HepG2 (cell line): ENCODE results near the gene SAMD8. TPM values are rescaled to one million over a fixed set of nuclear protein-coding genes. Genes with fewer than 3 reads are reported as not detected.

Source experiments
- AGO2 ChIP-seq: fragments of 200-400 bp; formaldehyde crosslinking; optimal IDR thresholded peaks from 2 replicates; pipeline ENCODE3; 2017; ENCODE audit warnings: mild to moderate bottlenecking, low read depth, low read length, moderate library complexity
- AHDC1 ChIP-seq: sonication (generic); formaldehyde crosslinking; IDR thresholded peaks from 2 replicates; pipeline ENCODE4 v1.5.1; 2020; ENCODE audit warnings: mild to moderate bottlenecking, missing genetic modification reagents, borderline replicate concordance
- ARNT2 ChIP-seq: sonication (generic); formaldehyde crosslinking; IDR thresholded peaks from 2 replicates; pipeline ENCODE4 v1.8.0; 2022; ENCODE audit warnings: mild to moderate bottlenecking, low read depth, missing genetic modification reagents, moderate library complexity
- ASH2L ChIP-seq: fragments of 300-600, 200-600 bp; sonication (generic); IDR thresholded peaks from 2 replicates; pipeline ENCODE4 v1.7.0; 2017; ENCODE audit warnings: low read depth, mild to moderate bottlenecking, moderate library complexity, mixed read lengths, low read length; ENCODE audit not compliant: insufficient read length
- KAT7 ChIP-seq: IDR thresholded peaks from 2 replicates; pipeline ENCODE4 v1.6.1; 2018; ENCODE audit warnings: borderline replicate concordance, missing compliant biosample characterization
- KDM5A ChIP-seq: fragments of 200-600 bp; sonication (generic); IDR thresholded peaks from 2 replicates; pipeline ENCODE4 v1.7.0; 2018; ENCODE audit warnings: antibody characterized with exemption, mild to moderate bottlenecking, low read length, borderline replicate concordance
- PBX3 ChIP-seq: sonication (generic); formaldehyde crosslinking; IDR thresholded peaks from 2 replicates; pipeline ENCODE4 v1.8.1; 2023; ENCODE audit warnings: missing genetic modification reagents, inconsistent platforms, borderline replicate concordance
- PHF5A ChIP-seq: IDR thresholded peaks from one replicate; pipeline ENCODE4 v1.6.1; 2018; ENCODE audit warnings: low read depth, missing genetic modification reagents; ENCODE audit not compliant: unreplicated experiment
- POLR2A ChIP-seq, 2 experiments: IDR thresholded peaks; 2 replicates each; pipeline ENCODE4 v1.6.1; 2011; ENCODE audit warnings: low read depth in 2 of 2, low read length in 2 of 2, mild to moderate bottlenecking in 1 of 2, moderate library complexity in 1 of 2; ENCODE audit not compliant: insufficient read depth in 1 of 2
- SAP130 ChIP-seq: IDR thresholded peaks from 2 replicates; pipeline ENCODE4 v1.6.1; 2016; ENCODE audit warnings: low read depth
- TBX2 ChIP-seq: sonication (generic); formaldehyde crosslinking; IDR thresholded peaks from 2 replicates; pipeline ENCODE4 v1.5.0; 2020; ENCODE audit warnings: missing genetic modification reagents, mild to moderate bottlenecking, borderline replicate concordance
- ZBTB7A ChIP-seq: sonication (generic); formaldehyde crosslinking; IDR thresholded peaks from 2 replicates; pipeline ENCODE4 v1.8.0; 2022; ENCODE audit warnings: mild to moderate bottlenecking, missing genetic modification reagents
- ZNF205 ChIP-seq: IDR thresholded peaks from 2 replicates; pipeline ENCODE4 v1.6.1; 2018; ENCODE audit warnings: missing biosample characterization, missing genetic modification reagents
- ZNF296 ChIP-seq: sonication (generic); formaldehyde crosslinking; conservative IDR thresholded peaks from 2 replicates; pipeline ENCODE4 v1.5.0; 2020; ENCODE audit warnings: mild to moderate bottlenecking, missing genetic modification reagents
- ZNF558 ChIP-seq: sonication (generic); formaldehyde crosslinking; IDR thresholded peaks from 2 replicates; pipeline ENCODE4 v1.9.0; 2022; ENCODE audit warnings: mild to moderate bottlenecking, missing genetic modification reagents, borderline replicate concordance
- ZSCAN31 ChIP-seq: sonication (generic); formaldehyde crosslinking; IDR thresholded peaks from 2 replicates; pipeline ENCODE4 v1.5.0; 2020; ENCODE audit warnings: low read depth, mild to moderate bottlenecking, missing genetic modification reagents
- polyA plus RNA-seq, 8 experiments: library from polyadenylated mRNA; depleted of rRNA in 3 of 8; stranded (reverse) in 7 of 8; unstranded in 1 of 8; fragments of >200 nt; fragmentation: Illumina TruSeq in 4 of 8; extraction: Trizol in 4 of 8; gene quantifications; 2 replicates each; pipeline versions ENCODE4 v1.2.1 to v1.2.3, GENCODE V29; 2011 to 2016; ENCODE audit warnings: low read depth in 4 of 8, missing spikeins in 1 of 8, mixed read lengths in 1 of 8; ENCODE audit not compliant: insufficient read depth in 1 of 8
- total RNA-seq, 5 experiments: library from RNA; depleted of rRNA; stranded (reverse); fragments of >200 nt; fragmentation: Illumina TruSeq; extraction: Trizol; gene quantifications; 2 replicates each; pipeline ENCODE4 v1.2.3, GENCODE V29; 2016; ENCODE audit warnings: low read depth in 1 of 5
- TF ChIP-seq, protein P1 (sequence below): sonication (generic); formaldehyde crosslinking; IDR thresholded peaks from 2 replicates; pipeline ENCODE4 v1.5.1; 2020; ENCODE audit warnings: mild to moderate bottlenecking, missing genetic modification reagents, moderate library complexity
- TF ChIP-seq, protein P2 (sequence below): sonication (generic); formaldehyde crosslinking; IDR thresholded peaks from 2 replicates; pipeline ENCODE4 v1.9.0; 2021; ENCODE audit warnings: missing genetic modification reagents, borderline replicate concordance

The SAMD8 gene
- total and polyA plus RNA-seq, 2 of the 13 experiments (the other 11 are each of a cell fraction or from before 2014, with no cell fraction given) = 10.4 to 13.2 TPM

DNA sequence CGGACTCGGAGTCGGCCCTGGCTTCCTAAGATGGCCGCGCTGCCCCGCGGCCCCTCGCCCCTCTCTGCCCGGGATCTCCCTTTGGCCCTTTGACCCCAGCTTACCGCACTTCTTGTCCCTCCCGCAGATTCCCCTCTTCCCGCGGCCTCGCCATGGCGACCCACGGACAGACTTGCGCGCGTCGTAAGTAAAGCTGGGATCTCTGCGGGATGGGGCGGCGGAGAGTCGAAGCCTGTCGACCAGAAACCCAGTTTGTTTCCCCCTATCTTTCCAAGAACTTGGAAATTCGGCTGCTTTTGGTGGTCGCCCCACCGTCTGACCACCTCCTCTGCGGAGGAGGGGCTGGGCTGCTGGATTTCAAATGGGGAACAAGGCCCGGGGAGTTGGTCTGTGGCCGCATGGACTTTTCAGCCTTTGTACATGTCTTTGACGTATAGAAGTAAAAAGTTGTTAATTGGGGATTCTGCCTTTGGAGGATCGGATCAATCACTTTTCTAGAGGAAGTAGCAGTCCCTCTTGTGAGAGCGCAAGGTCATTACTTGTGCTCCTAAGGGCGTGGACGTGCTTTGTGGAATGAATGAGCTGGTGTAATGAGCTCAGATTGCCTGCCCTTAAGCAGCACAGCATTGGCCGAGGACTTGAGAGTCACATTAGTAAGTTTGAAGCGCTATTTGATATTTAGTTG, 99.7 kb downstream of the SAMD8 start (continued):
- peak; percentile 76 for TF ChIP-seq ZBTB7A (CRISPR knock-in tag)
- TF ChIP-seq ASH2L = peak; percentile 10
- 0 out of 2 replicates have a peak, but pooled peaks have one; percentile 40 for TF ChIP-seq ZNF558 (CRISPR knock-in tag)
- TF ChIP-seq ARNT2 = no peak
- 0 out of 2 replicates have a peak, but pooled peaks have one; percentile 49 for TF ChIP-seq ZNF296
- TF ChIP-seq ZSCAN31 (CRISPR knock-in tag) = peak; percentile 74; the same call in 1 of the 2 replicates
- TF ChIP-seq KAT7 (CRISPR knock-in tag) = 0 out of 2 replicates have a peak, but pooled peaks have one; percentile 7
- peak; percentile 47 for TF ChIP-seq SAP130 (CRISPR knock-in tag)
- no peak for TF ChIP-seq PBX3 (CRISPR knock-in tag)
- TF ChIP-seq AHDC1 (CRISPR knock-in tag) = 0 out of 2 replicates have a peak, but pooled peaks have one; percentile 45
- TF ChIP-seq, protein P1, sequence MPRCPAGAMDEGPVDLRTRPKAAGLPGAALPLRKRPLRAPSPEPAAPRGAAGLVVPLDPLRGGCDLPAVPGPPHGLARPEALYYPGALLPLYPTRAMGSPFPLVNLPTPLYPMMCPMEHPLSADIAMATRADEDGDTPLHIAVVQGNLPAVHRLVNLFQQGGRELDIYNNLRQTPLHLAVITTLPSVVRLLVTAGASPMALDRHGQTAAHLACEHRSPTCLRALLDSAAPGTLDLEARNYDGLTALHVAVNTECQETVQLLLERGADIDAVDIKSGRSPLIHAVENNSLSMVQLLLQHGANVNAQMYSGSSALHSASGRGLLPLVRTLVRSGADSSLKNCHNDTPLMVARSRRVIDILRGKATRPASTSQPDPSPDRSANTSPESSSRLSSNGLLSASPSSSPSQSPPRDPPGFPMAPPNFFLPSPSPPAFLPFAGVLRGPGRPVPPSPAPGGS (CRISPR knock-in tag) = 0 out of 2 replicates have a peak, but pooled peaks have one; percentile 45
- peak; percentile 7 for TF ChIP-seq PHF5A (CRISPR knock-in tag)
- TF ChIP-seq AGO2 = peak; percentile 86
- TF ChIP-seq, protein P2, sequence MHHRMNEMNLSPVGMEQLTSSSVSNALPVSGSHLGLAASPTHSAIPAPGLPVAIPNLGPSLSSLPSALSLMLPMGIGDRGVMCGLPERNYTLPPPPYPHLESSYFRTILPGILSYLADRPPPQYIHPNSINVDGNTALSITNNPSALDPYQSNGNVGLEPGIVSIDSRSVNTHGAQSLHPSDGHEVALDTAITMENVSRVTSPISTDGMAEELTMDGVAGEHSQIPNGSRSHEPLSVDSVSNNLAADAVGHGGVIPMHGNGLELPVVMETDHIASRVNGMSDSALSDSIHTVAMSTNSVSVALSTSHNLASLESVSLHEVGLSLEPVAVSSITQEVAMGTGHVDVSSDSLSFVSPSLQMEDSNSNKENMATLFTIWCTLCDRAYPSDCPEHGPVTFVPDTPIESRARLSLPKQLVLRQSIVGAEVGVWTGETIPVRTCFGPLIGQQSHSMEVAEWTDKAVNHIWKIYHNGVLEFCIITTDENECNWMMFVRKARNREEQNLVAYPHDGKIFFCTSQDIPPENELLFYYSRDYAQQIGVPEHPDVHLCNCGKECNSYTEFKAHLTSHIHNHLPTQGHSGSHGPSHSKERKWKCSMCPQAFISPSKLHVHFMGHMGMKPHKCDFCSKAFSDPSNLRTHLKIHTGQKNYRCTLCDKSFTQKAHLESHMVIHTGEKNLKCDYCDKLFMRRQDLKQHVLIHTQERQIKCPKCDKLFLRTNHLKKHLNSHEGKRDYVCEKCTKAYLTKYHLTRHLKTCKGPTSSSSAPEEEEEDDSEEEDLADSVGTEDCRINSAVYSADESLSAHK (CRISPR knock-in tag) = no peak
- TF ChIP-seq POLR2A (IDR thresholded peaks at IDR 0.05; ENCODE audit: insufficient read depth in 1 of 2, low read depth in 2 of 2, low read length in 2 of 2) = peak in 1 of 2 experiments; percentile 63; a peak in 2 of 4 replicates
- TF ChIP-seq ZNF205 = no peak
- no peak for TF ChIP-seq TBX2 (CRISPR knock-in tag)
- peak; percentile 76 for TF ChIP-seq KDM5A
